GM21526 (cell line): ENCODE data around the gene CD27.
"Not testable (repeated sequence)": the region's sequence is repeated elsewhere in the genome, so short reads cannot be mapped to it uniquely, and the experiment has no call there.

Source experiments
- ATAC-seq: cut with Tn5 transposase; IDR thresholded peaks from one replicate; pipeline ENCODE4 v1.9.1; 2021; ENCODE audit warnings: moderate library complexity; ENCODE audit not compliant: unreplicated experiment, low FRiP score

Gene CD27

GRCh38 chr12:6461401-6462233 is 16.9 kb downstream of the CD27 start:
- peak; percentile 51 for ATAC-seq

GRCh38 chr12:6462234-6462995 is 17.7 kb downstream of the CD27 start:
- peak; percentile 5 for ATAC-seq

GRCh38 chr12:6463216-6463615 is 18.5 kb downstream of the CD27 start:
- no peak for ATAC-seq

- no peak for ATAC-seq
Measured at GRCh38 chr12:6463858-6464257, 19.1 kb downstream of the CD27 start.

- ATAC-seq, result no peak
Measured at GRCh38 chr12:6464531-6464930, 19.8 kb downstream of the CD27 start.

- ATAC-seq, result no peak
Measured at GRCh38 chr12:6465467-6466183, 20.9 kb downstream of the CD27 start.

GRCh38 chr12:6466184-6466573 is 21.4 kb downstream of the CD27 start:
- ATAC-seq, result no peak

- not testable (repeated sequence) for ATAC-seq
Measured at GRCh38 chr12:6466751-6467150, 22.0 kb downstream of the CD27 start.

- not testable (repeated sequence) for ATAC-seq
Measured at GRCh38 chr12:6467571-6468282, 23.0 kb downstream of the CD27 start.

GRCh38 chr12:6468283-6468575 is 23.5 kb downstream of the CD27 start:
- no peak for ATAC-seq

GRCh38 chr12:6469092-6469491 is 24.3 kb downstream of the CD27 start:
- no peak for ATAC-seq

GRCh38 chr12:6469609-6470374 is 25.0 kb downstream of the CD27 start:
- ATAC-seq, result no peak

- peak; percentile 87 for ATAC-seq
Measured at GRCh38 chr12:6470375-6471163, 25.8 kb downstream of the CD27 start, which contains the start of gene VAMP1. Gene VAMP1 (minus strand): TSS chr12:6470677. CDS start chr12:6470531, 146 bp downstream.

GRCh38 chr12:6471989-6472360 is 27.2 kb downstream of the CD27 start:
- no peak for ATAC-seq

GRCh38 chr12:6472491-6472890 is 27.7 kb downstream of the CD27 start:
- no peak for ATAC-seq

GRCh38 chr12:6475233-6475975 is 30.6 kb downstream of the CD27 start:
- not testable (repeated sequence) for ATAC-seq

GRCh38 chr12:6476489-6476888 is 31.7 kb downstream of the CD27 start:
- ATAC-seq, result no peak

- ATAC-seq, result not testable (repeated sequence)
Measured at GRCh38 chr12:6477601-6478377, 33.0 kb downstream of the CD27 start.
